GM18498 (cell line): ENCODE data around the gene OSM.

Source experiments
- ATAC-seq: cut with Tn5 transposase; IDR thresholded peaks from one replicate; pipeline ENCODE4 v1.9.1; 2021; ENCODE audit warnings: mild to moderate bottlenecking, moderate library complexity; ENCODE audit not compliant: unreplicated experiment

The OSM gene

DNA sequence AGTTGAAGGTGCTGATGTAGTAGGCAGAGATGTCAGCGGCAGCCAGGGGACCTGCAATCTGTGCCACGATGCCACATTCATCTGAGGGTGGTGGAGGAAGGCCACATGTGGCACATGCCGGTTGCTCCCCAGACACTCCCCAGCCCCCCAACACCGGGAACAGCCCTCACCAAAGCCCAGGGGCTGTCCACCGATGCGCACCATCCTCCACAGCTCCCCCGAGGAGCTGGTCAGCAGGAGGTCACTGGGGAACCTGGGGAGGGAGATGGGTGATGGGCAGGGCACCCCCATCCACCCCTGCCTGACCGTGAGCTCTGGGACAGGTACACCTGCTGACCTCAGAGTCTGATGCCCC lies 19.2 kb upstream of the OSM start:
- ATAC-seq: no peak

- ATAC-seq: no peak
Observed at GRCh38 chr22:30285176-30285845, 18.7 kb upstream of the OSM start.

GRCh38 chr22:30284666-30285065 lies 18.0 kb upstream of the OSM start:
- ATAC-seq: no peak

DNA sequence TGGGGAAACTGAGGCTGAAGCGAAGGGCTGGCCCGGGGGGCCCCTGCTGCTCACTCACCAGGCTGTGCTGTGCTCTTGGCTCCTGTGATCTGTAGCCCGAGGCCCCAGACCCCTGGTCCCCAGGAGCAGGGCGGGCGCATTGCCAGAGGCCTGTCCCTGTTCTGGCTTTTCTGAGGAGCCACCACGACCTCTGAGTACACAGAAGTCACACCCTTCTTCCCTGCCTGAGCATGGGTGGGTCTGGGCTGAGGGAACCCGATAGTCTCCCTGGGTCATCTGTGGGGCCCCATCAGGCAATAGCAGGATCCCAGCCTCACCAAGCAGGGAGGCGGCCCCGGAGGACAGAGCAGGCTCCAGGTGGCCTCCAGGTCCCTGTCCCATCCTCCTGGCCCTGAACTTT lies 17.5 kb upstream of the OSM start:
- no peak for ATAC-seq

- ATAC-seq: no peak
Observed at GRCh38 chr22:30283342-30283741, 16.7 kb upstream of the OSM start.

GRCh38 chr22:30282616-30283046 lies 16.0 kb upstream of the OSM start:
- ATAC-seq: no peak

- no peak for ATAC-seq
Observed at GRCh38 chr22:30280505-30280904, 13.9 kb upstream of the OSM start.

DNA sequence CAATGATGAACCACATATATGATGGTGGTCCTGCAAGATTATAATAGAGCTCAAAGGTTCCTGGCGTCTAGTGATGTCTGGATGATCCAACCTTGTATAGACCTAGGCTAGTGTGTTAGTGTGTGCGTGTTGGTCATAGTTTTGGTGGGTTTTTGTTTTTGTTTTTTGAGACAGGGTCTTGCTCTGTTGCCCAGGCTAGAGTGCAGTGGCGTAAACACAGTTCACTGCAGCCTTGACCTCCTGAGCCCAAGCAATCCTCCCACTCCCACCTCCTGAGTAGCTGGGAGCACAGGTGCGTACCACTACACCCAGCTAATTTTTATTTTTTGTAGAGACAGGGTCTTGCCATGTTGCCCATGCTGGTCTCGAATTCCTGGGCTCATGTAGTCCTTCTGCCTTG lies 13.3 kb upstream of the OSM start:
- no peak for ATAC-seq

GRCh38 chr22:30279046-30279788 lies 12.6 kb upstream of the OSM start:
- ATAC-seq: no peak

DNA sequence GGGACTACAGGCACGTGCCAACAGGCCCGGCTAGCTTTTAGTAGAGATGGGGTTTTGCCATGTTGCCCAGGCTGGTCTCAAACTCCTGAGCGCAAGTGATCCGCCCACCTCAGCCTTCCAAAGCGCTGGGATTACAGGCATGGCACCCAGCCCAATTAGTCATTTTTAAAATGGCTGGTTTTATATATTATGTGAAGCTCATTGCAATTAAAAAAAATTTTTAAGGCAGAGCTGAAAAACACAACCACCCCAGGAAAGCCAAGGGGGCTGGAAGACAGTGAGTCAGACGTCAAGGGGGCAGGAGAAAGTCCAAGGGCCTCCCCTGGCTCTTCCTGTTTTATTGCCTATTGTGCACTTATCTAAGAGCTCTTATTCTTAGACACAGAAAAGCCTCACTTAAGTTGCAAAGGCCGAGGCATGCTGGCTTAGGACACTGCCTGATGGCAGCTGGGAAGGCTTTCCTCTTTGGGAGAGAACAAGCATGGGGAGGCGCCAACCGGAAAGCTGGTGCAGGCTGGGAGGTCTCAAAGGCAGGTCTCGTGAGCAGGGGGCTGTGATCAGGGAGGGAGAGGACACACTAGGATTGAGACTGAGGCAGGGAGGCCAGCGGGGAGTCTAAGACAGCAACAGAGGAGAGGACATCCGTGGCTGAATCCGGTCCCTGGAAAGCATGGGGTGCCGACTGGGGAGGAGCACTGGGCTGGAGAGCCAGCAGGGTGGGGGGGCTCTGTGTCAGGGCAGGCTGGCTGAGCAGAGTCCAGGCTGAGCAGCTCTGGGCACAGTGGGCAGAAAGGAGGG lies 11.1 kb upstream of the OSM start:
- ATAC-seq: no peak

- ATAC-seq: no peak
Observed at GRCh38 chr22:30276039-30276438, 9.4 kb upstream of the OSM start.

DNA sequence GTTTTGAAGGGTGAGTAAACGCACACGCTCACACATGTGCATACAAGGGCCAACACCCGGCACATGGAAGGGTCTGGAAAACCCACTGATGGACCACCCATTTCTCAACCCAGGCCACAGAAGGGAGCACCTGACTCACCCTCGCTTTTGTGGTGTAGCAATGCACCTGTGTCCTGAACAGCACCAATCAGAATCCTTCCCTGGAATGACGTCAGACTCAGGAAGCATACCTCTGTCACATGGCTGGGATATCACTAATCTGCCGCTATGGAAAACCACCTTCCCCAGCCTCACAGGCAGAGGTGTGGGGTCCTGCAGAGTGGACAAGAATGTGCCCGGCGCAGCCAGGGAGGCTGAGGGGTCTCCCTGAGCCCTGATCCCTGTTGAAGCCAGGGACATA lies 9.0 kb upstream of the OSM start:
- ATAC-seq: no peak

- ATAC-seq: no peak
Observed at GRCh38 chr22:30274437-30274812, 7.8 kb upstream of the OSM start.

DNA sequence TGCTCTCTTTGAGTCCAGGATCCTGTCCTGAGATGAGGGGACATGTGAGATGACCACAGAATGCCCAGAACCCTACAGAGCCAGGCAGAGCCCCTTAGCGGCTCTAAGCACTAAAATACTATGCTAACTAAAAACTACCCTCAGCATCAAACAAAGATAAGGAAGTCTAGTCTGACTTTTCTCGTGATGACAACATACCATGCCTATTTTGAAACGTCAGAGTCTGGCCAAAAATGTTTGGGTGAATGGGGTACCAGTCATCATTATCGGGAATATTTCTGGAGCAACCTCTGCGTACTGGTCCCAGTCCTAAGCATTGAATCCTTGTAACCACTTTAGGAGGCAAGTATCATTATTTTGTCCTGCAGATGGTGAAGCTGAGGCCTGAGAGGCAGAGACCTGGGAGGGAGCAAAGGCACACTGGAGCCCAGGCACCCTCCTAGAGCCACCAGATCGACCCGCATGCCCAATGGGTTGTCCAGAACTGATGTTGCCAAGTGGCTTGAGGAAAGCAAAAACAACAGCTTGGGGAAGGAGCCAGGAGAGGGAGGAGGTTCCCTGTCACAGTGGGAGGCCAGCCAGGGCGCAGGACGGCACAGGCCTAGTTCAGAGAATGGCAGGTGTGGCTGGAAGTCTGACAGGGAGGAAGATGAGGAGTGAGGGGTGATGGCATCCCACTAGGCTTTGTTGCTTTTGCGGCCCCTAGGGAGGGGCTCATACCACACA lies 7.2 kb upstream of the OSM start:
- no peak for ATAC-seq

- ATAC-seq: no peak
Observed at GRCh38 chr22:30272781-30273601, 6.3 kb upstream of the OSM start.

GRCh38 chr22:30270832-30271231 lies 4.2 kb upstream of the OSM start:
- no peak for ATAC-seq

DNA sequence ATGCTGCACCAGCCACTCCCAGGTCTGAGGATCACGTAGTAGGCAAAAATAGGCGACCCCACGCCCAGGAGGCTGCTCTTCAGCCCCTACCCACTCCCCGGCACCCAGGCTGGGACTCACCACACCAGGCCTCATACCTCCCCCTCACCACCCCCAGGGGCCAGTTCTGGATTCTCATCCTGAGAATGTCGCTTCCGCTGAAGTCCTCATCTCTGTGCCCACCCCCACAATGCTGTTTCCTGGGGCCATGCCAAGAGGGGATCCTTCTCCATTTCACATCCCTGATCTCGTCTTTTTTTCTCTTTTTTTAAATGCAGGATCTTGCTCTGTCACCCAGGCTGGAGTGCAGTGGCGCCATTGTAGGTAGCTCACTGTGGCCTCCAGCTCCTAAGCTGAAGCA lies 1.7 kb upstream of the OSM start:
- no peak for ATAC-seq

DNA sequence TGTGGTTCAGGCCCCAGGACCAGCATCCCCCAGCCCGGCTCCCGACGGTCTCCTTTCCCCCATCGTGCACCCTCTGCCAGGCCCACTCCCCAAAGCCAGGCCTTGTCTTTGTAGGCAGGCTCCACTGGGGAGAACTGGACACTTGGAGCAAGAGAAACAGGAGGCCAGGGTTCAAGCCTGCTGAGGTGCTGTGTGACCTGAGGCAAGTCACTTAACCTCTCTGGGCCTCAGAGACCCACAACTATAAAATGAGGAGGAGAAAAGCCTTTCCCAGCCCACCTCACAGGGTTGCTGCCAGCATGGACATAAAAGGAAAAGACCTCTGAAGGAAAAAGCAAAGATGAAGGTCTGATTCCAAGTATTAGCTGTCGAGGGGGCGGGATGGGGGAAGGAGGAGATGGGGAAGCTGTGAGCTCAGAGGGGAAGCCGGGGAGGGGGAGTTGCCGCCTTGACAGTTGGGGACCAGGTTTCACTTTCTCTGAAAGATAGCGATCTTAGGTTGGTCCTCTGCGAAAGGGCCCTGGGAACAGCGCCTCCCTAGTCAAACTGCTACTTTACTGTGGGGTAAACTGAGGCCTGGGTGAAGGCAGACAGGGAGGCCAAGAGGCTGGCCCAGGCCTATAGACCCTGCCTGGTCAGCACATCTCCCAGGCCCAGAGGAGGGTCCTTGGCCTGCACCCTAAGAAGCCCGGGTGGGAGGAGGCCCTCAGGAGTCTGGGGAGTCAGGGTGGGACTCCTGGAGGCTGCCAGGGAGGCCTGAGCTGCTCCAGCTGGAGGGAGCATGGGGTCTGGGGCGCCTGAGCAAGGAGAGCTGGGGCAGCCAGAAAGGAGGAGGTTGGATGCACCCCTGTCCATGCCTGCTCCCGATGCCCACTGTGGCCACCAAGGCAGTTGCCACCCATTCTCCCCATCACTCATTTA lies 991 bp upstream of the OSM start:
- no peak for ATAC-seq

DNA sequence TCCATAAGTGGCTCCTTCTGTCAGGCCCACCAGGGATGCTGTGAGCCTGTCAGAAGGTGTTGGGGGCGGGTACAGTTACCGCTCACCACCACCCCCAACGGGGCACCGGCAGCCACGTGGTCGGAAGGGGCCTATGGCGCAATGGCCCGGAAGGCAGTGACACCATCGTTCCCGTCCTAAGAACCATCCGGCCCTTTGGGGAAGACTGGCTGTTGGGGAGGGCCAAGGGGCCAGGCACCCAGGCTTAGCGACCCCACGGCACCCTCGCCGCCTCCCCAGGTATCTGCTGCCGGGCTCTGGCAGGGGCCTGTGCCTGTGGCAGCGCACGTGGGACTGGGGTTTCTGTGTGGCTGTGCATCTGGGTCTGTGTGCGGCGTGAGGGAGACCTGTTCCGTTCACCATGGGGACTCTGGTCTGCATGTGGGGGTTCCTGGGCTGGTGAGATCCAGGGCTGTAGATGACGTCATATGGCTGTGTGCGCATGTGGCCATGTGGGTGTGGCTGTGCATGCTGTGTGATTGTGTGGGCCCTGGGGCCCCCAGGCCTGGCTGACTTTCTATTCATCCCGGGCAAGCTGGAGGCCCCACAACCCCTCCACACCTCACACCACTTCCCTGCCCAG lies 717 bp downstream of the OSM start:
- ATAC-seq: peak; percentile 75
